Activated T-helper 1 cell treated with Interleukin-2 at 50 U/mL for 16 hours (primary cell): ENCODE results near the gene APOL3.
"Not testable (repeated sequence)": the region's sequence is repeated elsewhere in the genome, so short reads cannot be mapped to it uniquely, and the experiment has no call there.

Experiments used
- DNase-seq: peaks from one replicate; pipeline ENCODE4 v3.0.0-alpha.2; 2020; ENCODE audit warnings: low read depth

Gene APOL3, protein sequence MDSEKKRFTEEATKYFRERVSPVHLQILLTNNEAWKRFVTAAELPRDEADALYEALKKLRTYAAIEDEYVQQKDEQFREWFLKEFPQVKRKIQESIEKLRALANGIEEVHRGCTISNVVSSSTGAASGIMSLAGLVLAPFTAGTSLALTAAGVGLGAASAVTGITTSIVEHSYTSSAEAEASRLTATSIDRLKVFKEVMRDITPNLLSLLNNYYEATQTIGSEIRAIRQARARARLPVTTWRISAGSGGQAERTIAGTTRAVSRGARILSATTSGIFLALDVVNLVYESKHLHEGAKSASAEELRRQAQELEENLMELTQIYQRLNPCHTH

DNA sequence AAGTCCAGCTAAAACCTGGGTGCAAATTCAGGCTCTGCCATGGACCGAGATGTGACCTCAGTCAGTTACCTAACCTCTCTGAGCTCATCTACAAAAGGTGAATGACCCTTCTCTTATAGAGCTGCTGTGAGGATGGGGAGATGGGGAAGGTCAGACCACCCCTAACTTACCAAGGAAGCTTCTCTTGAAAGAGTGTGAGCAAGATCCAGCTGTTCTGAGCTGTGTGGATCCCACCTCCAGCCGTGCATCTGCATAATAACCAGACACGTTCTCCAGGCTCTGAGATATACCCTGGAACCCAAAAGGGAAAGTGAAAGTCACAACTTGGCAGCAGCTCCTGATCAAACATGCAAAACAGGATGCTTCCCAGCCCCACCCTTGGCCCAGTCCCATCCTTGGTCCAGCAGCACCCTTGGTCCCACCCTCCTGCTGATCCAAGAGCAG, at the start of gene APOL3:
APOL3 (minus strand) TSS at position 257 of the 444 bp plus-strand sequence. CDS start 11,700 bp downstream, outside the sequence.
- no peak for DNase-seq

DNA sequence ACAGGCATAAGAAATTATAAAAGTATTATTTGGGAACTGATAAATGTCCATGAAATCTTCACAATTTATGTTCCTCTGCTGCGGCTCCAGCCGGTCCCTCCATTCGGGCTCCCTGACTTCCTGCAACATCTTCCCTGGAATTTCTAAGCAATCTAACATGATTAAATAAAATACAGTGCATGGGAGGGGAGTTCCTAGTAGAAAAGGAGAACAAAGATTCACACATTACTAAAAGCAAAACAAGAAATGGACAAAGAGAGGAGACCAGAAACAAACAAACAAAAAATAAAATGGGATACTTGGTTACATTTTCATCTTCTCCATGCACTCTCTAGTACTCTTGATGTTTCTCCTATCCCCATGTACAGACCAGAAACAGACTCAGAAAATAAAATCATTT, 49.7 kb upstream of the APOL3 start:
- DNase-seq = no peak

DNA sequence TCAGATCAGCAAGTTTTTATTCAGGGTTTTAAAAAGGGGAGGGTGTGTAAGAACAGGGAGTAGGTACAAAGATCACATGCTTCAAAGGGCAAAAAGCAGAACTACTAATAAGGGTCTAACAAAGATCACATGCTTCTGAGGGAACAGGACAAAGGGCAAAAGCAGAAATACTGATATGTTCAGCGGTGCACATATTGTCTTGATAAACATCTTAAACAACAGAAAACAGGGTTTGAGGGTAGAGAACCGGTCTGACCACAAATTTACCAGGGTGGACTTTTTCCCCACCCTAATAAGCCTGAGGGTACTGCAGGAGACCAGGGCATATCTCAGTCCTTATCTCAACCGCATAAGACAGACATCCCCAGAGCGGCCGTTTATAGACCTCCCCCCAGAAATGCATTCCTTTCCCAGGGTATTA, 48.9 kb upstream of the APOL3 start:
- DNase-seq = not testable (repeated sequence)

DNA sequence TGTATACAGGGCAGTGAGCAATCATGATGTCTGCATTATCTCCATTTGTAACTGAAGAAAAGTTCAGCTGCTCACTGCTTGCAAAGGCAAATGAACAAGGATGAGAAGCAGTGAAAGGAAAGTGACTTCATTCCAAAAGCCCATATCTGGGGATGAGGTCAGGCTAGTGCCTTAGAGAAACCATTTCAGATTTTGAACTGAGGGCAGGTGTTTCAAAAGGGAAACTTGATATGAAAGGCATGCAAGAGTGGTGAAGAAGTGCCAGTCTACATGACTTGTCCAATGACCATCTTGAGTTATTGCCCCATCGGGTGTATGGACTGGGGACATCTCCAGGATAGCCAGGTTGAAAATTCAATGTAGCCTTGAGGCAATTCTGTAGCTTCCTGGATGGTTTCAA, 48.4 kb upstream of the APOL3 start:
- DNase-seq = no peak

GRCh38 chr22:36208162-36208765, 47.7 kb upstream of the APOL3 start:
- DNase-seq = no peak

DNA sequence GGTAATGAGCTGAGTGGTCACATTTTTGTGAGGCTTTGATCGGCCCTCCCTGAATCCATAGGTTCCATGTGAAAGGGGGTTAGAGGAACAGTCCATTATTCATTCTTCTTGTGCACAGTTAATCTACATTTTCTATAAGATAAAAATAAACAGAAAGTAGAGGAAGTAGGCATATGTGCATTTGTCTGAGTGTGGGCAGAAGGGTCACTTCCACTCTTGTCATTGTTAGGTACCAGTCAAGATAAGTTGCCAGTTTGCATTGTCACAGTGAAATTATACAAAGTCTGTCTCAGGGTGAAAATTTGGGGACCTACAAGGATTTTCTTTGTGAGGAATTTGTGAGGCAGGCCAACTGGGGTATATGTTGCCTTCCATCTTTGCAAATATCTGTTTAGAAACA, 45.7 kb upstream of the APOL3 start:
- no peak for DNase-seq

GRCh38 chr22:36205573-36205972, 45.0 kb upstream of the APOL3 start:
- DNase-seq = not testable (repeated sequence)

DNA sequence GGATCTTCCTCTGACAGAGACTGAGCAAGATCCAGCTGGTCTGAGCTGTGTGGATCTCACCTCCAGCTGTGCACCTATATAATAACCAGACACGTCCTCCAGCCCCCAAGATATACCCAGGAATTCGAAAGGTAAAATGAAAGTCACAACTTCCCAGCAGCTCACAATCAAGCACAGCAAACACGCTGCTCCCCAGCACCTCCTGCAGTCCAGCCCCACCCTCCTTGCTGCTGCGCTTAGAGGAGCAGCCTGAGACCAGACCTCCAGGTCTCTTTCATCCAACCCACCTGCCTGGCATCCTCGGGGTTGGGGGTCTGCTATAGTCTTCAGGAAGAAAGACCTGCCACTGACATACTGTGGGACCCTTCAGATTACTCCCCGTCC, 44.1 kb upstream of the APOL3 start:
- no peak for DNase-seq

GRCh38 chr22:36204001-36204631, 43.6 kb upstream of the APOL3 start:
- no peak for DNase-seq

DNA sequence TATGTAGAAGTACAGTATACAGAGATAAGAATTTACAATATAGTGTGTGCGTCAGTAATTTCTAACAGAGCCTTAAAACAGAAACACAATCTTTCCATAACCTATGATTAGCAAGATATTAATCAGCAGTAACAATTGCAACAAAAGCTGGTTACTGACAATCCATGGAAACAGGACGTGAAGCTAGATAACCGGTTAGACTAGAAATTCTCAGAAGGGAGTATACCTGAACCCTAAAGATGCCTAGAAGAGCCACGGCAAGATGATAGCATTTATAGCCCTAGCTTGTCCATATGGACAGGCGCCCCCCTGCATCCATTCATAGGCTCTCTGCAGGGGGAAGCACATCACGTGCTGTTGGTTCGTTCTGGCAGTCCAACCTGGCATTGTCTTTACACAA, 42.9 kb upstream of the APOL3 start:
- not testable (repeated sequence) for DNase-seq

DNA sequence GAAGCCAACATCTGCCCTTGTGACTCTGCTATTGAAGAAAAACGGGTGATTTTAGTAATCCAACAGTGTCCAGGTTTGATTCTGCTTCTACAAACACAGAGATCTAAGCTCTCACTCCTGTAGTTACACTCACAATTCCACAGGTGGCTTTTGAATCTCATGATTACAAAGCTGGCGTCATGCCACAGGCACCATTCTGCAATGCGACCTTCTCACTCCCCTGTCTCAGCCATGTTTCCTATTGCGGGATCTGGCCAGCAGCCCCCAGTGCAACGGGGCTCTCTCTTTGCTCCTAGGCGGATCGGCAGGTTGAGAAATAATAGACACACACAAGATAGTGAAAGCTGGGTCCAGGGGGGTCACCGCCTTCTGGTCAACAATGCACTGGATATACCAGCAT, 42.4 kb upstream of the APOL3 start:
- not testable (repeated sequence) for DNase-seq

GRCh38 chr22:36201630-36202319, 41.2 kb upstream of the APOL3 start, which contains the start of gene APOL4:
TSS of gene APOL4 (minus strand) at chr22:36201809. CDS start at chr22:36201734, 75 bp downstream.
- DNase-seq = no peak

DNA sequence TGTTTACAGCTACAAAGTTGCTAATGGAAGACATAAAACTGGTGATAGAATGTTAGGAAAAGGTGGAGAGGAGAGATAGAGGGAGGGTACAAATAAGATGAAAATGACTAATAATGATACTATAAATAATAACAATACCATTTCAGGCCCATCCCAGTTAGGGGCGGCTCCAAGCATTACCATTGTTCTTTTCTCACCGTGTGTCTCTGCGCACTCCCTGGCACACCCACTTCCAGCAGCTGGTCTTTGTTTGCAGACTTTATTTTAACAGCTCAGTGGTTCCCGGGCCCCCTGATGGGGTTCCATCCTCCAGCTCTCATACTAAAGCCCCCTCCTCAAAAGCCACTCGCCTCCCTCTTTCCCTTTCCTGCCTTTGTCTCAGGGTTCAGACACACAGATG, 40.5 kb upstream of the APOL3 start:
- not testable (repeated sequence) for DNase-seq

DNA sequence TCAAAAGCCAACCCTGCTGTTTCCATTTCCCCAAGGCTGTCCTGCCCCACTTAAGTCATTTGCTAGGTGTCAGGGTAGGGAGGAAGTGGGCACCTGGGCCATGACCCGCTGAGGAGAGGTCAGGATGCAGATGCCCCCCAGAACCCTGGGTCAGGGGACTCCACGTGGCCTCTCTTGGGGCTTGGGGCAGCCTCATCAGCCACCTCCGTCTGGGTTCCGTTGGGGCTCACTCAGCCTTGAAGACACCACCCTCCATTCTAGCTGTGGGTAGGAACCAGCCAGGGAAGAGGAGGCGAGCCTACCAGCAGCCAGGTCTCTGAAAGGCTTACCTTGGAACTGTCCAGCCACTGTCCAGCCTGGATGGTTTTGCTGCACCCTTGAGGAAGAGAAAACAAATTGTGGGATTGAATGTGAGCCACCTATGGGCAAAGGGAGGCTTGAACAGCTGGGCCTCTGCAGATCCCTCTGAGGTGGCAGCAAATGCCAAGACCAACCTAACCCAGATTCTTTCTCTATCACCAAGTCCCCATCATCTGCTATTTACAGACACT, 38.5 kb upstream of the APOL3 start:
- no peak for DNase-seq

DNA sequence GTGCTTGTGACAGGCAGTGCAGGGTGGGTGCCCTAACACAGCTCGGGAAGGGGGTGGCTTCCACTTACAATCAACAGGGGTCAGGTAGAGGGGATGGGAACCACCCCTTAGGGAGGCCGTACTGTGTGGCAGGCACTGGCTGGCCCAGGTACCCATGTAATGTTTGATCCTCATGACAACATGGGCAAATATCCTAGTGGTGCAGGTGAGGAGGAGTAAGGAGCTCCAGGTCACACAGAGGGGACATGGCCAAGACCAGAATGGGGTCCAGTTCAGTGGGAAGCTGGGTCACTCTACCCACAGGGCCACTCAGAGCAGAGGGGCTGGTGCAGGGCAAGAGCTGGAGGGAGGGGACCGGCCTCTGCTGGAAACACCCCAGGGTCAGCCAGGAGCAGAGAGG, 38.0 kb upstream of the APOL3 start:
- DNase-seq = no peak

GRCh38 chr22:36197514-36198146, 37.1 kb upstream of the APOL3 start:
- DNase-seq = no peak

GRCh38 chr22:36197065-36197440, 36.5 kb upstream of the APOL3 start:
- DNase-seq = no peak

- no peak for DNase-seq
Measured at GRCh38 chr22:36196254-36197064, 35.9 kb upstream of the APOL3 start.

DNA sequence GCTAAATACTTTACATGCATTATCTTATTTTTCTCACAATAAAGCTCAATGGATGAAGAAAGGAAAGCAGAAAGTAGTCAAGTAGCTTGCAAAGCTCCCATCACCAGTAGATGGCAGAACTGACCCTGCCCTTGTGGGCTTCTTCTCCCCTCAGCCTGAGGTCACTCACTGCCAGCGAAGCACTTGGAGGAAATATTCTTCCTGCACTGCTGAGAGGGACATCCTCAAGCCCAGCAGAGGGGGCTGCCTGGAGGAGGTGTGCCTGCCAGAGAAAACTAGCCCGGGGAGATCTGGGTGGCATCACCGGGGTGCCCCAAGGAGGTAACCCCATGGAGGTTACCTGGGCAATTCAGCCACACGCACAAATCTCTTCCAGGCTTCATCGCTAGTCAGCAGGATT, 34.4 kb upstream of the APOL3 start:
- no peak for DNase-seq

DNA sequence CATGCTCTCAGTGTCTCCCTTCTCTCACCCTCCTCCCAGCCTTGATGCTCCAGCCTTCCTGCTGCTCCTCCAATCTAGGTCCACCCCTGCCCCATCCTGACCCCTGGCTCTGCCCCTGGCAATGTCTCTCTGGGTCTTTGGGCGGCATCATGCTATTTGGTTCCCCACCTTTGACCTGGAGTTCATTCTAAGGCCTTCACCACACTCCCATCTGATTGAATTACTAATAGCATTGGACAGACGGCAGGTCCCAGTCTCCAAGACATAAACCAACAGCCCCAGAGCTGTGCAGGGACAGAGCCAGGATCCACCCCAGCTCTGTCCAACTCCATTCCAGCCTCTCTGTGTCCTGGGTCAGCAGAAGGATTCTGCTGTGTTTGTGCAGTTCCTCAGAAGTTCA, 33.8 kb upstream of the APOL3 start:
- no peak for DNase-seq

- DNase-seq = no peak
Measured at GRCh38 chr22:36193577-36193976, 33.0 kb upstream of the APOL3 start.
